Measurements from ENCODE around the gene COL4A1. TPM values are rescaled to one million over a fixed set of nuclear protein-coding genes. Genes with fewer than 3 reads are reported as not detected.
A peak's percentile ranks its signal among the peaks of the same experiment; 100 is the strongest.

COL4A1 gene
- total and polyA plus RNA-seq, 11 donors = 52.6 to 428 (median 184) TPM

DNA sequence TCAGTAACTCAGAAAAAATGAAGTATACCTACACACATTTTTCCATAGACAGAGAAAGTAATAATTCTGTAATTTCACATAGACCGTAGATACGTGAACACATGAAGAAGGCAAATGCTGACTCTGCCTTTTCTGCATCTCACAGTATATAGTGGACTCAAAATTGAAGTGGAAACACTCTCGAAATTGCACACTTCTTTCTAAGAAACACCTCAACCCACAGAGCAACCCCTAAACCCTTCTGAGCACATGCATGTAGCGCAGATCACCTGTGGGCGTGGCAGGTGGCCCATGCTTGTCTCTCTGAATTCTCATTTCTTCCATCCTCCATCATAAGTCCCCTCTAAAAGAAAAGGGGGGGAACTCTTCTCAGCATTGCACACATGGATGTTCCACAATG is 34.7 kb downstream of the COL4A1 start:
- no peak for ATAC-seq
- H3K9me3 ChIP-seq = no peaks in the 10 kb centered on the region
- peaks cover 0 to 10% (median 0%) of the 10 kb centered on the region in 9 donors for H3K36me3 ChIP-seq
- DNase-seq = peak in 1 of 5 donors; percentile 2
- TF ChIP-seq POLR2A (IDR thresholded peaks at IDR 0.05) = no peak
- TF ChIP-seq CTCF (IDR thresholded peaks at IDR 0.05) = no peak
- no peaks in the 10 kb centered on the region for H3K27me3 ChIP-seq
- WGBS, 4 donors = 85 to 97% (median 96%) methylated on average over 5 of the region's 5 CpGs
- intact Hi-C loops (cut with DNase I) = loop anchor here in 2 of 10 donors (5.0 kb wide), 2 partner anchors 35 kb away; partner anchors contain the start of genes COL4A1 (in 1 of the 2) and COL4A2 (in 1 of the 2)
- peak overlapping the region in 2 of 12 donors; percentile 4 to 52 for H3K27ac ChIP-seq
- H3K4me3 ChIP-seq = no peak overlapping the region
- peaks cover 8 to 90% (median 68%) of the 10 kb centered on the region in 12 donors for H3K4me1 ChIP-seq

- peaks cover 12 to 90% (median 68%) of the 10 kb centered on the region in 12 donors for H3K4me1 ChIP-seq
- H3K27ac ChIP-seq = peak overlapping the region in 8 of 12 donors; percentile 4 to 52 (median 24)
- no peaks in the 10 kb centered on the region for H3K9me3 ChIP-seq
- TF ChIP-seq CTCF (IDR thresholded peaks at IDR 0.05) (no peak), POLR2A (IDR thresholded peaks at IDR 0.05) (no peak)
- peak in 3 of 4 donors; percentile 31 to 61 (median 58) for ATAC-seq
- H3K27me3 ChIP-seq = no peaks in the 10 kb centered on the region
- peaks cover 0 to 10% (median 0%) of the 10 kb centered on the region in 9 donors for H3K36me3 ChIP-seq
- peak in 2 of 5 donors; percentile 16 to 53 for DNase-seq
- intact Hi-C loops (cut with DNase I) = loop anchor here in 2 of 10 donors (5.0 kb wide), 2 partner anchors 34 to 36 kb away; partner anchors contain the start of genes COL4A1 (in 1 of the 2) and COL4A2 (in 1 of the 2)
- WGBS, 4 donors = 48 to 65% (median 52%) methylated on average over 5 of the region's 5 CpGs
- no peak overlapping the region for H3K4me3 ChIP-seq
Measured at GRCh38 chr13:110271313-110271712, 35.6 kb downstream of the COL4A1 start.

GRCh38 chr13:110270507-110270906 is 36.5 kb downstream of the COL4A1 start:
- H3K27ac ChIP-seq = peak overlapping the region in 5 of 12 donors; percentile 4 to 52 (median 36)
- H3K27me3 ChIP-seq = no peaks in the 10 kb centered on the region
- 80 to 89% (median 85%) methylated on average over 7 of the region's 7 CpGs for WGBS, 4 donors
- peaks cover 0 to 10% (median 0%) of the 10 kb centered on the region in 9 donors for H3K36me3 ChIP-seq
- DNase-seq (peak in 1 of 5 donors; percentile 2), ATAC-seq (no peak)
- no peak overlapping the region for H3K4me3 ChIP-seq
- TF ChIP-seq POLR2A (IDR thresholded peaks at IDR 0.05) (no peak), CTCF (IDR thresholded peaks at IDR 0.05) (no peak)
- intact Hi-C loops (cut with DNase I) = loop anchor here in 2 of 10 donors (5.0 kb wide), 2 partner anchors 33 to 37 kb away; partner anchors contain the start of genes COL4A1 (in 1 of the 2) and COL4A2 (in 1 of the 2)
- peaks cover 12 to 90% (median 69%) of the 10 kb centered on the region in 12 donors for H3K4me1 ChIP-seq
- H3K9me3 ChIP-seq = no peaks in the 10 kb centered on the region

GRCh38 chr13:110269509-110270185 is 37.3 kb downstream of the COL4A1 start:
- H3K4me1 ChIP-seq = peaks cover 12 to 90% (median 69%) of the 10 kb centered on the region in 12 donors
- TF ChIP-seq CTCF (IDR thresholded peaks at IDR 0.05) (no peak), POLR2A (IDR thresholded peaks at IDR 0.05) (no peak)
- no peaks in the 10 kb centered on the region for H3K9me3 ChIP-seq
- no peak for ATAC-seq
- H3K27ac ChIP-seq = peak overlapping the region in 3 of 12 donors; percentile 4 to 36 (median 9)
- H3K27me3 ChIP-seq = no peaks in the 10 kb centered on the region
- H3K36me3 ChIP-seq = peaks cover 0 to 10% (median 0%) of the 10 kb centered on the region in 9 donors
- no peak overlapping the region for H3K4me3 ChIP-seq
- intact Hi-C loops (cut with DNase I) = loop anchor here in 5 of 10 donors (5.0 kb wide), 3 partner anchors 32 to 38 kb away; partner anchors contain the start of genes COL4A1 (in 1 of the 5) and COL4A2 (in 1 of the 5)
- peak in 1 of 5 donors; percentile 9 for DNase-seq
- 74 to 82% (median 77%) methylated on average over 14 of the region's 14 CpGs for WGBS, 4 donors

All from heart left ventricle (tissue), 16 donors.